ENCODE results near the gene ASTN2.

The ASTN2 gene

DNA sequence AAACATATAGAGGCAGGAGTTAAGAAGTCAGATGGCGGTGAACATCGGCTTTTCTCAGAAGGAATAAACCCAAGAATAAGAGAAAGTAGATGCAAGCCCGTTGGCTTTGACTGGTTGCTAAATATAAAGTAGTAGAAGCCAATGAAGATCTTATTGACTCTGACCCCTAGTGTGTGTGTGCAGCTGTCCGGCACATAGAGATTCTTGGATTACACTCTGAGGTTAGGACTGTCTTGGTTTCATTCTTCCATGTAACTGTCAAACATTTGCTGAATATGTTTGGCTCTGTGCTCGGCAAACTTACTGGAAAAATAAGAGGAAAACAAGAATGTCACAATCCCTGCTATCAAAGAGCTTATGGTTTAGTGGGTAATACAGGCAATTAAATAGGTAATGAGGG, 54.9 kb downstream of the ASTN2 start:
- DNase-seq: no peak

- no peak for DNase-seq
Observed at GRCh38 chr9:117355542-117355941, 59.3 kb downstream of the ASTN2 start.

DNA sequence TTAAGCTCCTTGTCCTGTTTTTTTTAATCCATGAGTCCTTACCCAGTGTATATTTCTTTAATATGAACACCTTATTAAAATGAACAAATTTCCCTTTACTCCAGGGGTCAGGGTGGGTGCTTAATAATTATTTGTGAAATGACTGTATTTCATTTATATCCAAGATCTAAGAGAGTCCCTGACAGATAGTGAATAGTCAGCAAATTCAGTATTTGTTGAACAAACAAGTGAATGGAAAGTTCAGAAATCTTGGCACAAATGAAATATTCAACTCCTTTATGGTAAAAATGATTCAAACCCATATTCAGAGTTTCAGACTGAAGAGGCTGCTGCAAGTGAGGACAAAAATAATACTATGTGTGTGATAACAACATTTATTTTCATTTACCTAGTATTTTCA, 59.9 kb downstream of the ASTN2 start:
- DNase-seq: no peak

DNA sequence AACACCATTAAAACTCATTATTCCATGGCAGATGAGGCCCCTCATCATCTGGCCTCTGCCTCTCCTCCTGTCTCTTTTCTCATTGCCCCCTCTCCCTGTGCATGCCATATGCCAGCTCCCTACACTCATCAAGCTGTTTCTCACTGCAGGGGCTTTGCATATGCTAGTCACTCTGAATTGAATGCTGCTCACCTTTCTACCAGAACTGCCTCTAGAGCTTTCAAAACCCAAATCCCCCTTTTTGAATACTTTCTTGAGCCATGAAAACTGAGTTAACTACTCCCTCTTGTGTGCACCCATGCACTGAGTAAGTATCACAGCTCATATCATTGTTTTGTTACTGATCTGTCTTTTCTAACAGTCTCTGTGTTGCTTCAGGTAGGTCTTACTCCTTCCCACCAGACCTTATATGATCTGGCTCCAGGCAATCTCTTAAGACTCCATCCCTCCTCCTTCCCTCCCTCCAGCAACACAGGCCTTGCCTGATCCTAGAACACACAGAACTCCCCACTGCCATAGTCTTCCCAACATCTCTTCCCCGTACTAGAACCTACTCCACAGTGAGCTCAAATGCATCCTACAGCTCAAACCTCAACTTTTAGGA, 60.5 kb downstream of the ASTN2 start:
- no peak for DNase-seq

DNA sequence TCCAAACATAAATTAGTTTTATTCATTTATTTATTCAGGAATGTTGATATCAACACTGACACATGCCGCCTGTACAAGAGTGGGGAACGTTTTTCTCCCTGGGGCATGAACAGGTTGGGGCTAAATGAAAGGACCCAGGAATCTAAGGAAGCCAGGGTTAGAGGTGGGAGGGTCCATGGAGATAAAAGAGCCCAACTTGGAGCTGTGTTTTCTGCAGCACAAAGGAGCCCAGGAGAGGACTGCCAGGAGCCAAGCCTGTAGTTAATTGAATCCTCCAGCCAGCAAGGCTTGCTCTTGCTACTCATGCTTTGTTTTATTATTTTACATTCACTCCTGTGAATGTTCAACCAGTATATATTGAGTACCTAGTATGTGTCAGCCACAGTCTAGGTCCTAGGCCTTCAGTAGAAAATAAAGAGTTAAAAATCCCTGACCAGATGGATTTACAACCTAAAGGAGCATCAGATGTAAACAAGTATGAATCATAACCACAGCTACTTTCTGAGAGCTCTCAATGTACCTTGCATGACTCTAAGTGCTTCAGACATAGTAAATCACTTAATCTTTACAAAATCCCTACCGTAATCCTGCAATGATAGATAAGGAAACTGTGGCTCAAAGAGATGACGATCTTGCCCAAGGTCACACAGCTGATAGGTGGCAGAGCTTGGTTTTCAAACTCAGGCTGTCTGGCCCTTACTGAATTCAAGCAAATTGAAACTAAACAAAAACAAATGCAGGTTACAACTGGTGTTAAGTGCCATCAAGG, 69.8 kb downstream of the ASTN2 start:
- DNase-seq: no peak

GRCh38 chr9:117343427-117343826, 71.4 kb downstream of the ASTN2 start:
- DNase-seq: no peak

- DNase-seq: no peak
Observed at GRCh38 chr9:117341151-117341550, 73.7 kb downstream of the ASTN2 start.

- peak; percentile 53 for DNase-seq
Observed at GRCh38 chr9:117340422-117340821, 74.4 kb downstream of the ASTN2 start.

DNA sequence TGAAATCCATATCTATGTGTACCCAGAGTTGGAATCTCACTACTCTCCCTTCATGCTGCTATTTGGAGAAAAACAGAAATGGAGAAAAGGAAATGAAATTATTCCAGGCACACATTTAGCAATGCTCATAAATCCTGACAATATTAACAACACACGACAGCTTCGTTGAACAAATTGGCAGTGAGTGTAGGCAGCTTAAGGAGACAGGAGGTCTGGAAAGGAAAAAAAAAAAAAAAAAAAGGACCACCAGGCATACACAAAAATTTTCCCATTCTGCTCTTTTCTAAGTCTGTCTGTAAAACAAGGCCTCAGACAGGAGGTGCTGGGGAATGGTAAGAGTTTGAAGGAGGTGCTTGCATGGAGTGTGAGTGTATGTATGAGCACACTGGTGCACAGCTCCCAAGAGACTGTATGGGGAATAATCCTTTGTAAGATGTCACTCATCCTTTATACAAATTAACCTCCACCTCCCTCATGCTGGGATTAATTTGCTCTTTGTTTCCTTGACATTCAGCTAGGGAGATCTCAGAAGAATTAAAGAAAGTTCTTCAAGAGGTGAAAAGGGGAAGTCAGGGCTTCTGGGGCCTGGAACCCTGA, 78.9 kb downstream of the ASTN2 start:
- no peak for DNase-seq

DNA sequence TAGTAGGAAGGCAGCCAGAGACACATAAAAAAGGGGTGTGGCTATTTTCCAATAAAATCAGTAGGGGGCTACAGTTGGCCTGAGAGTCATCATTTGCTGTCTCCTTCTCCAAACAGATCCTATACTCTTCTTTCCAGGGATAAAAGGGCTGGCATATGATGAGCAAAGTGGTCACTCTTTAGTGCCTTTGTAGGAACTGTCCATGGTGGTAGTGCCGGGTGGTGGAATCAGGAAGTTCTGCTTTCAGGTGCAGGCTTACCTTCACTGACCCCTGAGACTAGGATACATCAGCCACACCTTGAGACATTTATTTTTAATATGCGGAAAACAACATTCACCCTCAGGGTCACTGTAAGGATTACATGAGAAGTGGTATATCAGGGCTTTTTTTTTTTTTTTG, 80.8 kb downstream of the ASTN2 start:
- no peak for DNase-seq

GRCh38 chr9:117325831-117326230, 89.0 kb downstream of the ASTN2 start:
- no peak for DNase-seq

DNA sequence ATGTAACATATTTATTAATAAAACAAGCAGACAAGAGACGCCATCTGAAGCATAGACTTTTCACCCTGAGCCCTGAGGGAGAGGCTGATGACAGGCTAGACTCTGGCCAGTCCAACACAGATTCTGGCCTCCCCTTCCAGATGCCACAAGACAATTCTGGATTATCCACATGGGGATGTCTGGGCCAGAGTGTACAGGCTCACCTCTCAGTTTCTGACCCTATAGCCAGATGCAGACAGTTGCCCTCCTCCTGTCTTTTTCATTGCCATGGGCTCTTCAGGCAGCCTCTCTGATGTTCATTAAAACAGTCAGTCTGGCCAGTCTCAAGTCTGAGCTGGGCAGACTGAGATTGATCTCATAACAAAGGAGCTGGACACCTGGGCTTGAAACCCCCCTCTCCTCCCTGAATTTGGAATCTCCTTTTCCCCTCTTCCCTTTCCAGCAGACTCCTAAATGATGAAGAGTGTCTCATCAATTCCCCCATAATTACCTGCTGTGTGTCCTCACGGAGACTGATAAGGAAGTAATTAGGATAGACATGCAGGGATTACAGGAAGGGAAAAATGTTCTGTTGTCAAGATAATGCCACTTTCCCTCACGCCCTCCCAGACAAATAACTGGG, 89.6 kb downstream of the ASTN2 start:
- no peak for DNase-seq

DNA sequence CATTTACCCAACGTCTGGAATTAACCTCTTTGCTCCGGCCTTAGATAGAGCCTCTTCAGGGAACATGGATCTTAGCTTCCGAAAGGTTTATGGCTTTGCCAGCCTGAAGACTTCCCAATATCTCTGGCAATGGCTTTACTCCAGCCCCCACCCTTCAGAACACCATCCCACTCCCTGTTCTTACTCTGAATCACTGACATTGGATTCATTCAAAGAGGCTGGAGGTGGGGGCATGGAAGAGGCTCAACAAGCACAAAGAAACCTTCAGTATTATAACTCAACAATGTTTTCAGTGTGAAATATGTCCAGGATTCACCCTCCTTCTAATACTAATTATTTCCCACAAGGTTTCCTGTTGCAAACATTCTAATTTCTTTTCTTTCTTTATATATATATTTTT, 91.5 kb downstream of the ASTN2 start:
- DNase-seq: no peak

GRCh38 chr9:117317192-117317591, 97.7 kb downstream of the ASTN2 start:
- DNase-seq: no peak

DNA sequence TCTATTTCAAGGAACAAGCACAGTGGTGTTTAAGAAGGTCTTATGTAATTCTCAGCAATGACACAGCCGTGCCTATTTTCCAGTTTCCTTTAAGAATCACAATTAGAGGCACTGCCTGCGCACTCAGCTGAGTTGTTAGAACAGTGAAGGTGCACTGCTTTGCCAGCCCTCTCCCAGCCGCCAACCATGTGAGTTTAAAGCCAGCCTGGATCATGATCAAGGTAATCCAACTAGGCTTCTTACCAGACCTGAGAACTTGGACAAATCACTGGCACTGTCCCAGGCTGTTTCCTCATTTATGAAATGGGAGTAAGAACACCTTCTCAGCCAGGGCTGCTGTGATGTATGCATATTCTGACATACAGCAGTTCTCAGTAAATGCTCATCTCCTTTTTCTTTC, 99.6 kb downstream of the ASTN2 start:
- no peak for DNase-seq

DNA sequence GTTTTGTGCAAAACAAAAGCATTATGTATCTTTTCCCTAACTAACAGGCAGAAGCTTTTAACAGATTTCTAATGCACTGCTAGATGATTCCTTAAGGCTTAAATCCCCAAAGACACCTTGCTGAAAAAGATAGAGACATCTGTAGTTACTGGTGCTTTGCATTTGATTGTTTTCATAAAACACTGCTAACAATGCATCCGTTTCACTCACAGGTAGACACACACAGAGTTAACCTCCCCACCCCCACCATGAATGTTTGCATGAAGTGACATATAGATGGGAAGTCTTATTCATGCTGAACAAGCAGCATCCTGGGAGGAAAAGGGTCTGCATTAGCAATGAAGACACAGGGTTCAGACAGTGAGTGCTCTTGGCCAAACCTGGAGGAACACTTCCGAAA, 100.9 kb downstream of the ASTN2 start:
- no peak for DNase-seq

DNA sequence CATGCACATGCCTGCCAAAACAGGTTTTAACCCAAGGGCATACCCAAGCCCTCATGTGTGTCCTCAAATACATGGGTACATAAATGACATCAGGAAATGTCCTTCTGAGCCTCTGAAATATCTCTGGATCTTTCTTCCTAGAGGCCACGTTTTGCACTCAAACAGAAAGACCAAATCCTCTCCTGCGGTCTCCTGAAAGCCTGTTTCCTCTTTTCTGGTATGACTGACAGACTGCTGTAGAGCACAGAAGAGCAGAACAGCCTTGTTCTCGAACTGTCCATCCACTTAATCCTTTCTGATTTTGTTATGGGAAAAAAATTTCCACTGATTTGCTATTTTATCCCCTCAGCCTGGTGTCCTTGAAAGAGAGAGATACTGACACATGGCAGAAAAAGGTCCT, 107.2 kb downstream of the ASTN2 start:
- no peak for DNase-seq

DNA sequence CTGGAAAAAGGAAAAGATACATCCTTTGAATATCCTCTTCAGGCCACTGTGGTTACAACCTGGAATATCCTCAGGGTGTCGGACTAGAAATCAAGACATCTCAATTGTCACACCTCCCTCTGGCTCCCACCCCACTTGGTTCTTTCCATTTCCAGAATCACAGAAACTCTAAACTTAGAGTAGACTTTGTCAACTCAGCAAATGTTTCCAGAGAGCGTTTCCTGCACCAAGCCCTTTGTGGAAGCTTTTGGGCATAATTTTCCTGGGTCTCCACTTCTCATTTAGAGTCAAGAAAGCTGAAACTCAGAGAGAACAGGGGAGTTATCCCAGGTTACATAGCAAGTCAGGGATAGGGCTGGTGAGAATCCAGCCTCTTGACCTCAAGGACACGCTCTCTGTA, 108.8 kb downstream of the ASTN2 start:
- no peak for DNase-seq

DNA sequence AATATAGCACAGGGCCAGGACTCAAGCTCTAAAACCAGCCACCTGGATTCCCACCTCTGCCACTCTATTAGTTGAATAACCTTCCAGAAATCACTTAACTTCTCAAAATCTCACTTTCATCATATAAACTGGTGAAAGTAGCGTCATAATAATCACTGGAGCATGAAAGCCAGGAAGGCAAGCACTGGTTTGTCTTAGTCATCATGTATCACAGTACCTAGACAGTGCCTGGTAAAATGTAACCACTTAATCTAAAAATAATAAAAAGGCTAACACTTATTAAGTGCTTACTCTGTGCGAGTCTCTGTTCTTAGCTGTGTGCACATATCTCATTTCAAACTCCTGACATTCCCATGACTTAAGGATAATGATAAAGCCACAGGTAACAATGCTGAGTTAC, 109.4 kb downstream of the ASTN2 start:
- DNase-seq: no peak

- no peak for DNase-seq
Observed at GRCh38 chr9:117304549-117304948, 110.3 kb downstream of the ASTN2 start.

GRCh38 chr9:117303643-117304230, 111.1 kb downstream of the ASTN2 start:
- no peak for DNase-seq

DNA sequence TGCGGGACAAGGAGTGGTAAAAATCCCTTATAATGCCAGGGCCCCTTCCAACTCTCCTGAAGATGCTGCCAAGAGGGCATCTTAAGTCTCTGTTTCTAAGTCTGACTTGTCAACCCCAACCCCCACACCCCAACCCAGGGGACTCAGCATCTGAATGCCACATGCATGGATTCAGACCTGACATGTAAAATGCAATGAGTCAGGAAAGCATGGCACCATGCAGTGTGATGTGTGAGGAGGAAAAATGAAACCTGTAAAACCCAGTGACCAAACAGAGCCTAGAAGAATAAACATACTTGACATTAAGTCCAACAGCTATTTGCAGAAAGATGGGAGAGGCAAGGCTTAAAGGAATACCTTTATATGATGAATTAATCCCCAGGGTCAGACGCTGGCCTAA, 112.4 kb downstream of the ASTN2 start:
- no peak for DNase-seq

DNA sequence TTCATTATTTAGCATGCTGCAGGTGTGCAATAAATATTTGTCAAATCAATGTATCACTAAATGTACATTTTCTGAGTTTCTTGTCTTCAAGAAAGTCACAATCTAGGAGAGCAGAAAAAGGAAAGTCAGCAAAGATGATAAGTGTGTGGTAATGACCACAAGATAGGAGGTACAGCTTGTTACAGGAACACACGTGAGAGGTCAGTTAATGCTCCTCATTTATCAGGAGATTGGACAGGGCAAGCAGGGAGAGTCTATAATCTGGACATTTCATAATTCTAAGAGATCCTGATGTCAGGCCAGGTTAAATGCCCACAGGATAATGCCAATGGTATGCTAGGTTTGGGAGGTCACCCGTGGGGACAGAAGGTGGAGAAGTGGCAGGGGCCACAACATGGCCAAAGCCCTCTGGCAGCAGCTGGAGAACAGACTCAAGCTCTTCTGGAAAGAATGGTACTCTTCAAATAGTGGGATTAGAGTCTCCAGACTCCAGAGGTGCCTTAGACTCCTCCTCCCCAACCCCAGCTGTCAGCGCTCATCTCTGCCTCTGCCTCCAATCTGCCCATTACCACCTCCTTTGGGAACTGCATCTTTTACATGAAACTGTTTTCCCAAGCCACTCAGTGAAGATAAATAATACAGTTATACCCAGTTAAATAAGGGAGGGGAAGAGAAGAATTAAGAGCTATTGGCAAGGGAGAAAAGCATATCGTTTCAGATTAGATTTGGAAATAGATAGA, 114.3 kb downstream of the ASTN2 start:
- no peak for DNase-seq

Data from NCI-H2227 treated with DMSO at 0.1 percent for 48 hours (cell line).